Suppressor macrophage treated with lipopolysaccharide for 4 hours (primary cell): ENCODE results near the gene POLR2I.
A peak's percentile ranks its signal among the peaks of the same experiment; 100 is the strongest.

Source experiments
- DNase-seq: peaks from one replicate; pipeline ENCODE4 v3.0.0-alpha.2; 2020

The POLR2I gene

DNA sequence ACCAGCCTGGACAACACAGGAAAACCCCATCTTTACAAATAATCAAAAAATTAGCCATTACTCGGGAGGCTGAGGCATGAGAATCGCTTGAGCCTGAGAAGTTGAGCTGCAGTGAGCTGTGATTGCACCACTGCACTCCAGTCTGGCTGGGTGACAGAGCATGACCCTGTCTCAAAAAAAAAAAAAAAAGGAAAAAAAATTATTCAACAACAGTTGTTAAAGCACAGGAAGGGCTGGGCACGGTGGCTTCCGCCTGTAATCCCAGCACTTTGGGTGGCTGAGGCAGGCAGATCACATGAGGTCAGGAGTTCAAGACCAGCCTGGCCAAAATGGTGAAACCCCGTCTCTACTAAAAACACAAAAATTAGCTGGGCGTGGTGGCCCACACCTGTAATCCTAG lies 16.5 kb upstream of the POLR2I start:
- DNase-seq: peak; percentile 38

DNA sequence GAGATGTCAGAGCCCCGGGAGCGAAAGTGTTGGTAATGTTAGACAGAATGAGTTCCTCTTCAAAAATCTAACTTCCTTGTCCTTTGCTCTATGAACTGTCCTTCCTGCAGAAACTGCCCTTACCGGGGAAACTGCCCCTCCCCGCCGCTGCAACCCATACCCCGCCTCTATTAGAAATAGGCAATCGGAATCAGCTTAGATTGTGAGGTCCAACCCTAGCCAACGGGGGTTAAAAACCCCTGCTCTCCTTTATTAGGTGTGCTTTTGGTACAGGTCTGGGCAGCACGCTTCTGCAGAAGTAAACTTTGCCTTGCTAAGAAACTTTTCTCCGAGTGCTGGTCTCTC lies 13.7 kb upstream of the POLR2I start:
- no peak for DNase-seq

DNA sequence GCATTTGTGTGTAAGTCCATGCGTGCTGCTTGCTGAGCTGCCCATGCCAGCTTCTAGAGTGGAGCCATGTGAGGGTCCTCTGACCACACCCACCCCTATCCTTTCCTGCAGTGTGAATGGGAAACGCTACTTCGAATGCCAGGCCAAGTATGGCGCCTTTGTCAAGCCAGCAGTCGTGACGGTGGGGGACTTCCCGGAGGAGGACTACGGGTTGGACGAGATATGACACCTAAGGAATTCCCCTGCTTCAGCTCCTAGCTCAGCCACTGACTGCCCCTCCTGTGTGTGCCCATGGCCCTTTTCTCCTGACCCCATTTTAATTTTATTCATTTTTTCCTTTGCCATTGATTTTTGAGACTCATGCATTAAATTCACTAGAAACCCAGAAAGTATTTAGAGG lies 10.9 kb upstream of the POLR2I start:
- no peak for DNase-seq

DNA sequence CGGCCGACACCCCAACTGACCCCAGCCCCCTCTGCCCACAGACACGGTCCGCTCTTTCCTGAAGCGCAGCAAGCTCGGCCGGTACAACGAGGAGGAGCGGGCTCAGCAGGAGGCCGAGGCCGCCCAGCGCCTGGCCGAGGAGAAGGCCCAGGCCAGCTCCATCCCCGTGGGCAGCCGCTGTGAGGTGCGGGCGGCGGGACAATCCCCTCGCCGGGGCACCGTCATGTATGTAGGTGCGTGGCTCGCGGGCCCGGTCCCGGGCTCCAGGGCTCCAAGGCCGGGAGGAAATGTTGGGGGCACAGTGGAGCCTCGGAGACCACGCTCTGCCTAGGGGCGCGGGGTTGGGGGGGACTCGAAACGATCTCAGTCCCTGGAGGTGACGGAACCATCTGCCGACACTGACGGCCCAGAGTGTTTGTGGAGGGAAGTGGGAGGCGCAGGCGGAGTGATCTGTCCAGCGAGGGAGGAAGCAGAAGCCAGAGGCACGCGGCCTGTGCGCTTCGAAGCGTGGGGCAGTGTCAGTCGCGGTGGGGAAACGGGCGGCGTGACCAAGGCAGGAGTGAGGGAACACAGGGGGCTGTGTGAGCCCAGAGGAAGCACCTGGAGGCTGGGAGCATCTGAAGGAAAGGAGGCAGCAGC lies 6.9 kb upstream of the POLR2I start:
- DNase-seq: no peak

DNA sequence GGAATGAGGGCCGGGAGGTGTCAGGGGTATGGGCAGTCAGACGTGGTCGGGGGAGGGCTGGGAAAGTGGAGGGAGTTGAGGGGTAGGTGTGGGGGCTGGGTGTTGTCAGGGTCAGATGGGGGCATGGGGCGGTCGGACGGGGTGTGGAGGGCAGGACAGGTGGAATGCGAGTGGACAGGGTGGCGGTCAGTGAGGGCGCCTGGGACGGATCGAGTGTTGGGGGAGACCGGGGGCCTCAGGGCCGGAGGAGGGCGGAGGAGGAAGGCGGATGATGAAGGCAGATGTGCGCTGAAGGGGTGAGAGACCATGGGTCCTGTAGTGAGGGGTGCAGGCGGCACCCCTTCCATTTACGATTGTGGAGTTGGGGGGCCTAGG lies 6.3 kb upstream of the POLR2I start:
- no peak for DNase-seq

DNA sequence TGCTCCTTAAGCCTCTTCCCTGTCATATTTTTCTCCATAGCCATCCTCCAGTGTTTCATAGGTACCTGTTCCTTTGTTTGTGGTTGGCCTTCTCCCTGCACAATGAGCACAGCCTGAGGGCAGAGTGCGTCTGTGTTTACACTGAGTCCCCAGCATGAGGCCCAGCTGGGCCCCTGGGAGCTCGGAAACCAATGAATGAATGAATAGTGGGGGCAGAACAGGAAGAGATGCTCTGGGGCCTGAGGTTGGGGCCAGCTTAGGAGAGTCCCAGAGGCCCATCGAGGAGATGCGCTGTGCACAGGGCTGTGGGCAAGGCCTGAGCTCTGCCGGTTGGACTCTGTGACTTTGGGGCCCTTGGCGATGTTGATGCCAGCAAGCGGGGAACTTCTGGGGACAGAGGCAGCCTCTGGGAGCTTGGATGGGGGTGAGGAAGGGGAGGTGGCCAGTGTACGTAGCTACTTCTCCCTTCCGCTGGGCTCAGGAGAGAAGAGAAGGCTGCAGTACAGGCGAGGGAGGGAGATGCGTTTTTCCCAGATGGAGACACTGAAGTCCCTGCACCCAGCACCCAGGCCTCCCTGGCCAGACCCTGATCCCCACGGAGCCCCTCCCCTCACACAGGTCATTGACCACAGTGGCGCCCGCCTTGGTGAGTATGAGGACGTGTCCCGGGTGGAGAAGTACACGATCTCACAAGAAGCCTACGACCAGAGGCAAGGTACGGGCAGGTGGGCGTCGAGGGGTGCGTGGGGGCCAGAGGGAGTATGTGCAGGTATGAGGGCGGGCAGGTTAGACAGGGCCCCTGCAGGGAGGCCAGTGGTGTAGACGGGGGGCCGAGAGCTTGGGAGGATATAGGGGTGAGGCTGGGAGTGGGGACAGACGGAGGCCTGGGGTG lies 5.7 kb upstream of the POLR2I start:
- DNase-seq: no peak

DNA sequence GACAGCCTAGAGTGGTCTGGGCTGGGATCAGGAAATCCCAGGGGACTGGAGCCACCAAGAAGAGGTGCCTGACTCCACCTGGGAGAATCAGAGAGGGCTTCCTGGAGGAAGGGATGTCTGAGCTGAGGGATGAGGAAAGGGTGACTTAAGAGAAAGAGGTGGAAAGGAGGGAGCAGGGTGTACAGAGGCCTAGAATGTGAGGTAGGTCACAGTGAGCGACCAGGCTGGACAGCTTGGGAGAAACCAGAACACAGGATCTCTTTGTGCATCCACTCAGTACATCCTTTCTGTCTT lies 1.6 kb upstream of the POLR2I start:
- DNase-seq: no peak

DNA sequence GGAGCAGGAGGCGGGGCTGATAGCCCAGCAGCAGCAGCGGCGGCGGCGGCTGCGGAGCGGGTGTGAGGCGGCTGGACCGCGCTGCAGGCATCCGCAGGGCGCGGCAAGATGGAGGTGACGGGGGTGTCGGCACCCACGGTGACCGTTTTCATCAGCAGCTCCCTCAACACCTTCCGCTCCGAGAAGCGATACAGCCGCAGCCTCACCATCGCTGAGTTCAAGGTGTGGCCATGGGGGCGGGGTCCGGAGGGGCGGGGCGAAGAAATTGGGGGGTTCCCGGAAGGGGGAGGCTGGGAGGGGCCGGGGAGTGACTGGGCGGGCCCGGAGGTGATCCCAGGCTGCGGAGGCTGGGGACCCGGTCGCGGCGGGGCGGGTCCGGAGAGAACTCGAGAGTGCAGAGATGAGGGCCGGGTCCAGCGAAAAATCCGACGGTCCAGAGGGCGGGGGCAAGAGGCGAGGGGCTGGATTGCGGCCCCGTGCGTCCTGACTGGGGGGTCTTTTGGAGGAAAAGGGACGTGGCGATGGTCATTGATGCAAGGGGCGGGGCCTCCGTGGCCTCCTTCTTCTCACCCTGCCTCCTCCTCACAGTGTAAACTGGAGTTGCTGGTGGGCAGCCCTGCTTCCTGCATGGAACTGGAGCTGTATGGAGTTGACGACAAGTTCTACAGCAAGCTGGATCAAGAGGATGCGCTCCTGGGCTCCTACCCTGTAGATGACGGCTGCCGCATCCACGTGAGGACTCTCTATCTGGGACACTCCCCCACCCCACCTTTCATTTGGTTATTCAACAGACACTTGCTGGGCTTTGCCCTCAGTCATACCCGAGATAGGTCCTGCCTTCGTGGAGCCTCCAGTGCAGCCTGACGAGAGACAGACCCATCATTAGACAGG lies 1.0 kb upstream of the POLR2I start, which contains the start of gene TBCB:
Gene TBCB, plus strand, starts transcription at position 16 of the 891 bp plus-strand sequence. Its CDS starts 93 bp downstream, at position 109.
- peak; percentile 85 for DNase-seq

DNA sequence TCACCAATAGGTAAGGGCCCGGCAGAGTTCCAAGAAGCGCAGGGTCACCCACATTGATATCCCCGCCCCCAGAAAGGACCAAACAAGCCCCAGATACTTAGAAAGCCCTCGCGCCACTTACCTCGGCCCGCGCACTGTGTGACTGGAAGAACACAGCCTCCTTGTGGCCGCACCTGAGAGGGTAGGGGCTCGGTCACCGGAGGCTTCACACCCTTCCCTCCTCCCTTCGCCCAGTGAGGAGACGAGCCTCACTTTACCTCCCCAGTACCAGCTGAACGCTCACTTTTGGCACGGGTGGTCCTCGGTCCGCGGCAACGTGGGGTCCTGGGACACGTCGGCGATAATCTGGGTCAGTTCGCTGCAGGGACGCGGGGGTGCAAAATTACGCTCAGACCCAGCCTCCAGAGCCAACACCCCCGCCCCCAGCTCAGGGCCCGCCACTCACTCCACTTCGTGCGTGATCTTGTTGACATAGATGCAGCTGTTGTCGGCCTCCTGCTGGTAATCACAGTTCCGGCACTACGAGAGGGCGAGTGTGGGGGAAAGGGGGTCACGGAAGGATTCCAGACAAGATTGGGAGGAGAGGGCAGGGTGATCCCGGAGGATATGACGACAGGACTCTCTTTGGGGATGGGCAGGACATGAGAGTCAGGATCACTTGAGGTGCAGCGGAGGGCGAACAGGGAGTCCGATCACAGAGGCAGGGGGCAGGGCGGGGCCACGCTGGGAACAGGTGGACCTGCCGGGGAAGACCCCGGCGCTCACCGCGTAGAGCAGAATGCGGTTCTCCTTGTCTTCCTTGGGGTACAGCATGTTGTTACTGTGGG lies 568 bp downstream of the POLR2I start:
- DNase-seq: peak; percentile 11

DNA sequence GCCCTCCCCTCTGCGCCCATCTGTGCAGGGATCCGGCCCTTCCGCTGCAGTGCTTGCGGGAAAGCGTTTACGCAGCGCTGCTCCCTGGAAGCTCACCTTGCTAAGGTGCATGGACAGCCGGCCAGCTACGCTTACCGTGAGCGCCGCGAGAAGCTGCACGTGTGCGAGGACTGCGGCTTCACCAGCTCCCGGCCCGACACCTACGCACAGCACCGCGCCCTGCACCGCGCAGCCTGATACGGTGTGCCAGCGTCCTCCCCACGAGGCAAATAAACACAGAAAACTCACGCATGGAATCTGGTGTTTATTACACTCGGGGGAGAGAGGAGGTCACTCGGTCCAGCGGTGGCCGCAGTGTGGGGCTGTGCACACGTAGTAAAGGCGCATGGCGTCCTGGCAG lies 1.2 kb downstream of the POLR2I start:
- DNase-seq: no peak

DNA sequence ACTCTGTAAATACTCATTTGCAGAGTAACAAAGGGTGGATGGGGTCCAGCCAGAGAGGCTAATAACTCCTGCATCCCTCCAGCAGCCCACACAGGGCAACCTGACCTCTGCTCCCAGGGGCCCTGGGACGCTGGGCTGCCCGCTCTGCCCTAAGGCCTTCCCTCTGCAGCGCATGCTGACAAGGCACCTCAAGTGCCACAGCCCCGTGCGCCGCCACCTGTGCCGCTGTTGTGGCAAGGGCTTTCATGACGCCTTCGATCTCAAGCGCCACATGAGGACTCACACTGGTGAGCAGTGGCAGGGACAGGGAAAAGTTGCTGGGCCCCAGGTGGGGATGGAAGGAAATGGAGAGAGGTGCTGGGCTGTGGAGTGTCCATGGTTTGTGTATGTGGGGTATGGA lies 2.0 kb downstream of the POLR2I start:
- DNase-seq: no peak

DNA sequence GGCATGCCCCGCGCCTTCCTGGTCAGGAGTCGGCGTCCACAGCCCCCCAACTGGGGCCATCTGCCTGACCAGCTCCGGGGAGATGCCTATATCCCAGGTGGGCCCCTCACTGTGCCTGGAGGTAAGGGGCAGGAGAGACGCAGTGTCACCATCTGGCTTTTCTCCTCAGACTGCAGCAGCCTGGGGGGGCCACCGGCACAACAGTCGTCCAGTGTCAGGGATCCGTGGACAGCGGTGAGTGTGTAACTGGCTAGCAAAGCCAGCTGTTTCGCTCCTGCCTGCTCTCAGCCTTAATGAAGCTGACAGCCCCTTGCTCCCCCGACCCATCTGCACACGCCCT lies 3.5 kb downstream of the POLR2I start:
- no peak for DNase-seq

DNA sequence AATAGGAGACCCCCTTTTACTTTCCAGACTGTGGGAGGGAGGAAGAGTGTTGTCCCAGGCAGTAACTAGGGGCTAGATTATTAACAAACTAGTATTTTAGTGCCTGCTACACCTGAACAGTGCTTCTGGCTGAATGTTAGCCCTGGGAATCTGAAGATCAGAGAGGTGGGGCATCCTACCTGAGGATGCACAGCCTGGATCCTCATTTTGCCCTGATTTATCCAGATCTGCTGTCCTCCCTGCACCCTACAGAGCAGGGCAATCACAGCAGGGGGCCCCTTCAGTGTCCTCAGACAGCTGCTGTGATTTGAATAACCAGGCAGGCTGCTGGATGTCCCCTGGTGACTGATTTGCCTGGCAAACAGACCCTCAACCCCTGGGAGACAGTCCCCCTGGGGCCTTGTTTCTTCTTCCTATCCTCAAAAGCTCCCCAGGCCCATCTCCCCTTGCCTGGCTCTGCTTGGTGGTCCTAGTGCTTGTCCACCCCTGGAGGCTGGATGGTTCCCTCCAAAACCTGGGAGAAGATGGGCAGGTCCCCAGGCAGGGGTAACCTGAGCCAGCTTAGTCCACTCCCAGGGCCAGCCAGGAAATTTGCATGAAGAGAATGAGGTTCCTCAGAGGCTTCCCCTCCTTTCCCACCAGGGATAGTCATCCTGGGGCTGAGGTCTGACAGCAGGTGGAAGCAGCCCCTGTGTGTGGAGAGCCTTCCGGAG lies 4.0 kb downstream of the POLR2I start, which contains the start of gene OVOL3:
Gene OVOL3, plus strand, starts transcription at position 657 of the 713 bp plus-strand sequence. CDS start 60 bp downstream, outside the sequence.
- DNase-seq: no peak

DNA sequence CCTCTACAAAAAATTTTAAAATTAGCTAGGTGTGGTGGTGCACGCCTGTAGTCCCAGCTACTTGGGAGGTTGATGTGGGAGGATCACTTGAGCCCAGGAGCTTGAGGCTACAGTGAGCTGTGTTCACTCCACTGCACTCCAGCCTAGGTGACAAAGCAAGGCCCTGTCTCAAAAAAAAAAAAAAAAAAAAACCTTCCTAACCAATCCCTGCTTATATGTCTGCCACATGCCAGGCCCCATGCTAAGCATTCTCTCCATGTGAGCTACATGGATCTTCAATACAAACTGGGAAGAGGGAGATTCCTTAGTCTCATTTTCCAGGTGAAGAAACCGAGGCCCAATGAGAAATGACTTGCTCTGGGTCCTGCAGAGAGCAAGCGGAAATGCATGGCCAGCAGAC lies 6.0 kb downstream of the POLR2I start:
- no peak for DNase-seq

DNA sequence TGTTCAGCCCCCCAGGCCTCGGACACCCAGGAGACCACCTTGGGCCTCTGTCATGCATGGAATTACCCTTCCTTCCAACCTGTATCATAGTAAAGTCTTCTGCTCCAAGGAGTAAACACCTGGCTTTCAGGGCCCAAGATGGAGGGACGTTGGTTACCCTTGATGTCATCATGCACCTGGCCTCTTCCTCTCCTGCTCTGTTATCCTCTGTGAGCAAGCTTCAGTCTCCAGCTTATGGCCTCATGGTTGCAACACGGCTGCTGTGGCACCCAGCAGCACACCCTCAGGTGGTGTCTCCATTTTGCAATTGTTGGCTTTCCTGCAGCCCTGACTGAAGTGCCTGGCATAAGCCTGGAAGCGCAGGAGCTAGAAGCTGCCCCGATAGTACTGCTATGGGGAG lies 7.7 kb downstream of the POLR2I start:
- no peak for DNase-seq

DNA sequence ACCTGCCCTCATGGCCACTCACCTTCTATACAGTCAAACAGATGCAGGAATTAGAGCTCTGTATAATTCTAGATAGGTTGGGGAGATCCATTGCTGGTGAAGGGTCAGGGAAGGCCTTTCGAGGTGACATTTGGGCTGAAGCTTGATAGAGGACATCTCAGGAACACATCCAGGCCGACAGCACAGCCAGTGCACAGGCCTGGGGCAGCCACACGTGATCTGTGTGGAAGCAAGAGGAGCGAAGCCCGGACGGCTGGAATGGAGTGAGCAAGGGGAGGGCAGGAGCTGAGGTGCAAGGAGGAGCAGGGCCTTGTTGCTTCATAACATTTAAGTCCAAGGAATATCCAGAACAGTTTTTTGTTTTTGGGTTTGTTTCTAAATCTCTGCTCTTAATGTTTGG lies 8.2 kb downstream of the POLR2I start:
- DNase-seq: no peak

DNA sequence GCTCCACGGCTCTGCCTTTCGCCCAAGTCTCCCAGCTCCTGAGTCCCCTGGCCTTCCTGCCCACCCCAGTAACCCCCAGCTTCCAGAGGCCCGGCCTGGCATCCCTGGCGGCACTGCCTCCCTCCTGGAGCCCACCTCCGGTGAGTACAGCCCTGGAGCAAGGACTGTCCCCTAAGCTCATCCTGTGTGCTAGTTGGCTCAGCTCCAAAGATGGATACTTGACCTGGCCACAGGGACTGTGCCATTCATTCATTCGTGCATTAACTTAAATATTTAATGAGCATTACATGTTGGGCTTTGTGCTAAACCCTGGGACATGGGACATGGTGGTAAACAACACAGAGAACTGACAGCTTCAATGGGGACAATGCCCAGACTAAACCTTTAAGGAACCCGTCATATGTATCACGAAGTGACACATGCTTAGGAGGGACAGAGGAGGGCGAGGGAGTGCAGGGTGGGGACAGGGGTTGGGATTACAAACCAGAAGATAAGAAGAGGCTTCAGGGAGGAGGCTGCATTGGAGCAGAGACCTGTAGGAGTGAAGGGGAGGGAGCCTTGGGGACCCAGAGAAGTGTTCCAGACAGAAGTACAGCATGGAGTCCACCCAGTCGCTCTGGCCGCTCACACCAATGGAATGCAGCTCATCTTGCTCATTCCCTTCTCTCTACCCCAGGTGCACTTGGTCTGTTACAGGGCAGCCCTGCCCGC lies 10.7 kb downstream of the POLR2I start:
- DNase-seq: no peak

DNA sequence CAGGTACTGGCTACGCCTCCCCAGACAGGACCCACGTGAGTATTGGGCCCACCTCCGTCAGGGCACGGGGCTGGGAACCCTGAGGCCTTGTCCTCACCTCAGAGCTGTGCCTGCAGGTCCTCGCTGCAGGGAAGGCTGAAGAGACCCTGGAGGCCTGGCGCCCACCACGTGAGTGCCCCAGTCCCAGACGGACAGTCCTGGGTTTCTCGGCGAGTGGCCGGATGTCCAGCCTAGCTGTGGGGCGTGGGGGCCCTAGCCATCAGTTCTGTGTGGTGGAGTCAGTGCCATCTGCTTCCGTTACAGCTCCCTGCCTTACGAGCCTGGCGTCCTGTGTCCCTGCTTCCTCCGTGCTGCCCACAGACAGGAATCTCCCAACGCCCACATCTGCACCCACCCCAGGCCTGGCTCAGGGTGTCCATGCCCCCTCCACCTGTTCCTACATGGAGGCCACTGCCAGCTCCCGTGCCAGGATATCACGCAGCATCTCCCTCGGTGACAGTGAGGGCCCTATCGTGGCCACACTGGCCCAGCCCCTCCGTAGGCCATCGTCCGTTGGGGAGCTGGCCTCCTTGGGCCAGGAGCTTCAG lies 11.5 kb downstream of the POLR2I start:
- no peak for DNase-seq

DNA sequence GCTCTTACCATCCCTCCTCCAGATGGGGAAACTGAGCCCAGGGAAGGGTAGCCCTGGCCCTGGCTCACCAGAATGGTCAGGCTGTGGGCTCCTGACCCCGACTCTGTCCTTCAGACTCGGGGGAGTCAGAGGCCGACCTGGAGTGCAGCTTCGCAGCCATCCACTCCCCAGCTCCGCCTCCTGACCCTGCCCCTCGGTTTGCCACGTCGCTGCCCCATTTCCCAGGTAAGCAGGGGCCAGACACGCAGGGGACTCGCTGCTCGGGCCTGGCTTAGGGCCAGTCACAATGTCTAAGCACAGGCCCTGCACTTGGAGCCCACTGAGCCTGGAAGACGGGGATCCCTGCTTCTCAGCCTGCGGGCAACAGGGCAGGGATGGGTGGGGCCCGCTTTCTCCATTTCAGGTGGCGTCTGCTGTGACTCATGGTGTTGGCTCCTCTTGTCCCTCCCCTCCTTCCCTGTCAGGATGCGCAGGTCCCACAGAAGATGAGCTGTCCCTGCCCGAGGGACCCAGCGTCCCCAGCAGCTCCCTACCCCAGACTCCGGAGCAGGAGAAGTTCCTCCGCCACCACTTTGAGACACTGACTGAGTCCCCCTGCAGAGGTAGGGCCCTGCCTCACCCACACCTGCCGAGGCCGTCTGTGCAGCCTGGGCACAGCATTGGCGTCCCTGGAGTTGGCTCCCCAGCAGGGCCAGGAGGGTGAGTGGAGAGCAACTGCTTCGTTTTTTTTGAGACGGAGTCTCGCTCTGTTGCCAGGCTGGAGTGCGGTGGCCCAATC lies 12.9 kb downstream of the POLR2I start:
- no peak for DNase-seq

DNA sequence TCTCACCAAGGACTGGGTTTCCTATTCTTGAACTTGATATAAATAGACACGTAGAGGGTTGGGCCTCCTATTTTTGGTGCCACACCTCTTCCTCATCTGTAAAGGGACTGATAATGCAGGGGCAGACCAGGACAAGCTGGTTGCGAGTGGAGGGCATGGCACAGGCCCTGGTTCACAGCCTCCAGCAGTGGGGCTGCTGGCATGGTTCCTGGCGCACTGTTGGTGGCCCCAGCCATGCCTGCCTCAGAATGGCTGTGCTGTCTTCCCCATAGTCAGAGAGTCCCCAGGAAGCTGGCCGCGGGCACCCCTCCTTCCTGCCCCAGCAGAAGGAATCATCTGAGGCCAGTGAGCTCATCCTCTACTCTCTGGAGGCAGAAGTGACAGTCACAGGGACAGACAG lies 14.2 kb downstream of the POLR2I start:
- DNase-seq: no peak
